ENCODE results near the gene ACSF3.

GRCh38 chr16:89052191-89052889 is 41.3 kb upstream of the ACSF3 start:
- TF ChIP-seq CTCF (IDR thresholded peaks at IDR 0.05), result no peak
- no peak for TF ChIP-seq POLR2A (IDR thresholded peaks at IDR 0.05)

All from upper lobe of left lung (tissue), 4 donors.